Measurements from ENCODE around the gene IQCN. TPM values are rescaled to one million over a fixed set of nuclear protein-coding genes. Genes with fewer than 3 reads are reported as not detected.

Gene IQCN
- total and polyA plus RNA-seq, 10 donors, result 1.4 to 17.1 (median 8.5) TPM

- intact Hi-C loops (cut with DNase I; ENCODE audit: low total_unique reads), result no loop called here
- Histone ChIP-seq H3K4me3 (no peak overlapping the region), H3K27ac (no peak overlapping the region), H3K4me1 (peaks cover 0 to 16% (median 6%) of the 10 kb centered on the region in 6 donors), H3K36me3 (peaks cover 0 to 74% (median 38%) of the 10 kb centered on the region in 6 donors), H3K9me3 (no peaks in the 10 kb centered on the region), H3K27me3 (replicated peaks in 1 of 7) (no peaks in the 10 kb centered on the region)
- TF ChIP-seq CTCF (IDR thresholded peaks at IDR 0.05 in 8 of 11, conservative IDR thresholded peaks at IDR 0.05 in 3 of 11), result no peak
- TF ChIP-seq POLR2AphosphoS5 (IDR thresholded peaks at IDR 0.05), result no peak
- no peak for TF ChIP-seq POLR2A (IDR thresholded peaks at IDR 0.05)
- DNase-seq, result no peak
- 77 to 88% (median 87%) methylated on average over 4 to 7 of the region's 7 CpGs for WGBS, 5 donors
Measured at GRCh38 chr19:18265582-18265981, 8.7 kb downstream of the IQCN start.

GRCh38 chr19:18264971-18265540 is 9.2 kb downstream of the IQCN start:
- peaks cover 0 to 74% (median 38%) of the 10 kb centered on the region in 6 donors for H3K36me3 ChIP-seq
- 80 to 97% (median 92%) methylated on average over 3 to 23 of the region's 23 CpGs for WGBS, 5 donors
- intact Hi-C loops (cut with DNase I; ENCODE audit: low total_unique reads), result no loop called here

GRCh38 chr19:18264137-18264854 is 10.0 kb downstream of the IQCN start:
- intact Hi-C loops (cut with DNase I; ENCODE audit: low total_unique reads), result no loop called here
- Histone ChIP-seq H3K4me1 (peaks cover 0 to 16% (median 6%) of the 10 kb centered on the region in 6 donors), H3K4me3 (no peak overlapping the region), H3K27me3 (replicated peaks in 1 of 7) (no peaks in the 10 kb centered on the region), H3K27ac (peak overlapping the region in 1 of 8 donors; percentile 11), H3K9me3 (no peaks in the 10 kb centered on the region), H3K36me3 (peaks cover 0 to 72% (median 38%) of the 10 kb centered on the region in 6 donors)
- 63 to 86% (median 81%) methylated on average over 15 to 23 of the region's 23 CpGs for WGBS, 5 donors
- TF ChIP-seq POLR2A (IDR thresholded peaks at IDR 0.05) (no peak), POLR2AphosphoS5 (IDR thresholded peaks at IDR 0.05) (peak in 2 of 3 donors; percentile 30 to 55), CTCF (IDR thresholded peaks at IDR 0.05 in 8 of 11, conservative IDR thresholded peaks at IDR 0.05 in 3 of 11) (no peak)
- no peak for DNase-seq

More at GRCh38 chr19:18264971-18265540, 9.2 kb downstream of the IQCN start:
- Histone ChIP-seq H3K27me3 (replicated peaks in 1 of 7) (no peaks in the 10 kb centered on the region), H3K4me3 (no peak overlapping the region), H3K4me1 (peaks cover 0 to 16% (median 6%) of the 10 kb centered on the region in 6 donors), H3K9me3 (no peaks in the 10 kb centered on the region), H3K27ac (peak overlapping the region in 1 of 8 donors; percentile 11)
- no peak for DNase-seq
- peak in 2 of 3 donors; percentile 17 to 35 for TF ChIP-seq POLR2AphosphoS5 (IDR thresholded peaks at IDR 0.05)
- no peak for TF ChIP-seq POLR2A (IDR thresholded peaks at IDR 0.05)

GRCh38 chr19:18263324-18264136 is 10.7 kb downstream of the IQCN start:
- intact Hi-C loops (cut with DNase I; ENCODE audit: low total_unique reads), result no loop called here
- Histone ChIP-seq H3K4me3 (no peak overlapping the region), H3K9me3 (no peaks in the 10 kb centered on the region), H3K27me3 (replicated peaks in 1 of 7) (no peaks in the 10 kb centered on the region), H3K27ac (no peak overlapping the region), H3K4me1 (peaks cover 0 to 16% (median 6%) of the 10 kb centered on the region in 6 donors), H3K36me3 (peaks cover 0 to 65% (median 37%) of the 10 kb centered on the region in 6 donors)
- WGBS, 5 donors, result 80 to 91% (median 87%) methylated on average over 11 to 16 of the region's 16 CpGs
- DNase-seq, result no peak
- peak in 1 of 3 donors; percentile 1 for TF ChIP-seq POLR2AphosphoS5 (IDR thresholded peaks at IDR 0.05)
- no peak for TF ChIP-seq CTCF (IDR thresholded peaks at IDR 0.05 in 8 of 11, conservative IDR thresholded peaks at IDR 0.05 in 3 of 11)

Data from spleen (tissue), 11 donors.